ENCODE measurements around the gene FOXP1. TPM values are rescaled to one million over a fixed set of nuclear protein-coding genes. Genes with fewer than 3 reads are reported as not detected.

FOXP1 gene
- total RNA-seq, 1 donor from 2014 or later: 107 TPM

DNA sequence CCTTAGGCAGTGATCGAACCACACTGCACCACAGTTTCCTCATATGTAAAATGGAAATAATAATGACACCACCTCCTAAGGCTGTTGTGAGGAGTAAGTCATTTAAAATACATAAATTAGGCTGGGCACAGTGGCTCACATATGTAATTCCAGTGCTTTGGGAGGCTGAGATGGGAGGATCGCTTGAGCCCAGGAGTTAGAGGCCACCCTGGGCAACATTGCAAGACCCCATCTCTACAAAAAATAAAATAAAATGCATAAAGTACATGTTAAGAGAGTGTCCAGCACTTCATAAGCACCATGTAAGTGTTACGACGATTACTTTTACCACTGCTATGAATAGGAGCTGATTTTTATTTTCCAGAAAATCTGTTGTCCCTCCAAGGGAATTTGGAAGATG, 440.0 kb downstream of the FOXP1 start:
- no peaks in the 10 kb centered on the region for H3K36me3 ChIP-seq (ENCODE audit: insufficient read depth, low read length)
- no peak overlapping the region for H3K4me3 ChIP-seq (ENCODE audit: insufficient read depth, low read depth, low read length)
- Mint-ChIP-seq H3K36me3 (ENCODE audit: low read depth, unreplicated experiment) (peaks cover 15% of the 10 kb centered on the region), H3K9me3 (ENCODE audit: unreplicated experiment) (no peaks in the 10 kb centered on the region), H3K4me3 (ENCODE audit: unreplicated experiment) (no peak overlapping the region), H3K27ac (ENCODE audit: unreplicated experiment) (no peak overlapping the region), H3K27me3 (ENCODE audit: low read depth, unreplicated experiment) (no peaks in the 10 kb centered on the region), H3K4me1 (ENCODE audit: low read depth, unreplicated experiment) (peaks cover 22% of the 10 kb centered on the region)
- peaks cover 3% of the 10 kb centered on the region for H3K79me2 ChIP-seq (ENCODE audit: insufficient read depth, low read length)
- FAIRE-seq: no peak
- no peak overlapping the region for H3K27ac ChIP-seq (ENCODE audit: low read depth, low read length)
- peaks cover 9% of the 10 kb centered on the region for H4K20me1 ChIP-seq (ENCODE audit: insufficient read depth, low read length)
- peaks cover 4% of the 10 kb centered on the region for H3K4me1 ChIP-seq (ENCODE audit: insufficient read depth, low read length)
- H2AFZ ChIP-seq (ENCODE audit: low read depth, low read length): no peak overlapping the region
- H3K9ac ChIP-seq (ENCODE audit: low read length): no peak overlapping the region
- TF ChIP-seq, protein P1, sequence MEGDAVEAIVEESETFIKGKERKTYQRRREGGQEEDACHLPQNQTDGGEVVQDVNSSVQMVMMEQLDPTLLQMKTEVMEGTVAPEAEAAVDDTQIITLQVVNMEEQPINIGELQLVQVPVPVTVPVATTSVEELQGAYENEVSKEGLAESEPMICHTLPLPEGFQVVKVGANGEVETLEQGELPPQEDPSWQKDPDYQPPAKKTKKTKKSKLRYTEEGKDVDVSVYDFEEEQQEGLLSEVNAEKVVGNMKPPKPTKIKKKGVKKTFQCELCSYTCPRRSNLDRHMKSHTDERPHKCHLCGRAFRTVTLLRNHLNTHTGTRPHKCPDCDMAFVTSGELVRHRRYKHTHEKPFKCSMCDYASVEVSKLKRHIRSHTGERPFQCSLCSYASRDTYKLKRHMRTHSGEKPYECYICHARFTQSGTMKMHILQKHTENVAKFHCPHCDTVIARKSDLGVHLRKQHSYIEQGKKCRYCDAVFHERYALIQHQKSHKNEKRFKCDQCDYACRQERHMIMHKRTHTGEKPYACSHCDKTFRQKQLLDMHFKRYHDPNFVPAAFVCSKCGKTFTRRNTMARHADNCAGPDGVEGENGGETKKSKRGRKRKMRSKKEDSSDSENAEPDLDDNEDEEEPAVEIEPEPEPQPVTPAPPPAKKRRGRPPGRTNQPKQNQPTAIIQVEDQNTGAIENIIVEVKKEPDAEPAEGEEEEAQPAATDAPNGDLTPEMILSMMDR (IDR thresholded peaks at IDR 0.05; ENCODE audit: insufficient read depth, low read depth, low read length): no peak
- TF ChIP-seq EZH2 (IDR thresholded peaks at IDR 0.05; ENCODE audit: insufficient read depth, low read length): no peak
- H3K27me3 ChIP-seq (ENCODE audit: insufficient read depth, low read length): no peaks in the 10 kb centered on the region
- H3K4me2 ChIP-seq (ENCODE audit: low read length): no peak overlapping the region
- no peaks in the 10 kb centered on the region for H3K9me3 ChIP-seq (ENCODE audit: insufficient read depth, low read depth, low read length)
- DNase-seq (ENCODE audit: low read depth): no peak

DNA sequence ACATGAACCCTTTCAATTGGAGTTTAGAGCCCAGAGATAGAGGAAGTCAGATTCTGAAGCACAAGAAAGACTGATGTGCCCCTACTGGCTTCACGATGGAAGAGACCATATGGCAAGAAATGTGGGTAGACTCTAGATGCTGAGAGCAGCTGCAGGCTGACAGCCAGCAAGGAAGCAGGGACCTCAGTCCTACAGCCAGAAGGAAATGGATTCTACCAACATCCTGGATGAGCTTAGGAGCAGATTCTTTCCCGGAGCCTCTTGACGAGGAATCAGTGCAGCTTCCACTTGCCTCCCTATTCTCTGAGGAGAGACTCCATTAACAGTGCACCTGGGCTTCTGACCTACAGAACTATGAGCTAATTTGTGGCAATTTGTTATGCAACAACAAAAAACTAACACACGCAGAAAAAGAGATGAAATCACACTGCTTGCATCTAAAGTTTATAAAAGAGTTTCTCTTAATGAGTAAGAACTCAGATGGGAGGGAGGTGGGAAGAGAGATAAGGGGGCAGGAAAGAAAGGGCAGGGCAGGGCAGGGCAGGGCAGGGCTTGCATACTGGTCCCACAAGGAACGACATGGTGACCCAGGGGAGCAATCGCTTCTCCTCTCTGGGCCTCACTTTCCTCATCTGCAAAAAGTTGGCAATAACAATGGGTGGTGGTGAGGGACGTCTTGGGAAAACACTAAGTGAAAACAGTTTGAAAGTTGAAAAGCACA, 440.9 kb downstream of the FOXP1 start:
- Mint-ChIP-seq H3K4me3 (ENCODE audit: unreplicated experiment) (no peak overlapping the region), H3K27me3 (ENCODE audit: low read depth, unreplicated experiment) (no peaks in the 10 kb centered on the region), H3K9me3 (ENCODE audit: unreplicated experiment) (no peaks in the 10 kb centered on the region), H3K4me1 (ENCODE audit: low read depth, unreplicated experiment) (peaks cover 22% of the 10 kb centered on the region), H3K36me3 (ENCODE audit: low read depth, unreplicated experiment) (peaks cover 15% of the 10 kb centered on the region), H3K27ac (ENCODE audit: unreplicated experiment) (peak overlapping the region; percentile 28)
- H2AFZ ChIP-seq (ENCODE audit: low read depth, low read length): no peak overlapping the region
- H3K4me3 ChIP-seq (ENCODE audit: insufficient read depth, low read depth, low read length): no peak overlapping the region
- H3K9ac ChIP-seq (ENCODE audit: low read length): no peak overlapping the region
- TF ChIP-seq EZH2 (IDR thresholded peaks at IDR 0.05; ENCODE audit: insufficient read depth, low read length): no peak
- TF ChIP-seq, protein P1 (IDR thresholded peaks at IDR 0.05; ENCODE audit: insufficient read depth, low read depth, low read length): no peak
- H3K4me2 ChIP-seq (ENCODE audit: low read length): no peak overlapping the region
- H3K36me3 ChIP-seq (ENCODE audit: insufficient read depth, low read length): no peaks in the 10 kb centered on the region
- no peak for FAIRE-seq
- no peak for DNase-seq (ENCODE audit: low read depth)
- H3K4me1 ChIP-seq (ENCODE audit: insufficient read depth, low read length): peaks cover 4% of the 10 kb centered on the region
- no peaks in the 10 kb centered on the region for H3K27me3 ChIP-seq (ENCODE audit: insufficient read depth, low read length)
- H4K20me1 ChIP-seq (ENCODE audit: insufficient read depth, low read length): peaks cover 9% of the 10 kb centered on the region
- no peak overlapping the region for H3K27ac ChIP-seq (ENCODE audit: low read depth, low read length)
- no peaks in the 10 kb centered on the region for H3K9me3 ChIP-seq (ENCODE audit: insufficient read depth, low read depth, low read length)
- H3K79me2 ChIP-seq (ENCODE audit: insufficient read depth, low read length): peaks cover 6% of the 10 kb centered on the region

DNA sequence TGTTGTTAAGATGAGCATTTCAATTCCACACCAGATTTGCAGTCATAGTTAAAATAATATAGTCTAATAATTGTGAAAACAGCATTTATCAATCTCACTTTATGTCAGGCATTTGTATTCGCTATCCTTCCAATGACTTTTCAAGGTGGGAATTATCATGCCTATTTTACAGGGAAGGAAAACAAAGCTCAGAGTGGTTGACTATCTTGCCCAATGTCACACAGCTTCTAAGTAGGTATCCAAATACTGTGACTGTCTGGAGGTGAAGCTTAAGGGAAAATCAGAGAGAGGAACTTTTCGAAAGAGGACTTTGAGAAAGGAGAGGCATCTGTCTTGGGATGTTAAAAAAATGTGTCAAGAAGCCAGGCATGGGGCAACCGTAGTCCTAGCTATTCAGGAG, 443.1 kb downstream of the FOXP1 start:
- Histone ChIP-seq H3K27ac (ENCODE audit: low read depth, low read length) (no peak overlapping the region), H4K20me1 (ENCODE audit: insufficient read depth, low read length) (peaks cover 5% of the 10 kb centered on the region), H3K27me3 (ENCODE audit: insufficient read depth, low read length) (no peaks in the 10 kb centered on the region), H3K4me1 (ENCODE audit: insufficient read depth, low read length) (peaks cover 6% of the 10 kb centered on the region), H3K36me3 (ENCODE audit: insufficient read depth, low read length) (no peaks in the 10 kb centered on the region), H3K9me3 (ENCODE audit: insufficient read depth, low read depth, low read length) (no peaks in the 10 kb centered on the region), H3K4me3 (ENCODE audit: insufficient read depth, low read depth, low read length) (no peak overlapping the region), H3K4me2 (ENCODE audit: low read length) (no peak overlapping the region), H3K79me2 (ENCODE audit: insufficient read depth, low read length) (peaks cover 5% of the 10 kb centered on the region), H3K9ac (ENCODE audit: low read length) (no peak overlapping the region), H2AFZ (ENCODE audit: low read depth, low read length) (no peak overlapping the region)
- Mint-ChIP-seq H3K36me3 (ENCODE audit: low read depth, unreplicated experiment) (peaks cover 15% of the 10 kb centered on the region), H3K9me3 (ENCODE audit: unreplicated experiment) (no peaks in the 10 kb centered on the region), H3K4me3 (ENCODE audit: unreplicated experiment) (no peak overlapping the region), H3K4me1 (ENCODE audit: low read depth, unreplicated experiment) (peaks cover 23% of the 10 kb centered on the region), H3K27ac (ENCODE audit: unreplicated experiment) (peak overlapping the region; percentile 99), H3K27me3 (ENCODE audit: low read depth, unreplicated experiment) (no peaks in the 10 kb centered on the region)
- no peak for FAIRE-seq
- TF ChIP-seq EZH2 (IDR thresholded peaks at IDR 0.05; ENCODE audit: insufficient read depth, low read length): no peak
- TF ChIP-seq, protein P1 (IDR thresholded peaks at IDR 0.05; ENCODE audit: insufficient read depth, low read depth, low read length): no peak
- no peak for DNase-seq (ENCODE audit: low read depth)

Data from astrocyte (in vitro differentiated cells and primary cell).